Measurements from ENCODE around the gene FETUB. TPM values are rescaled to one million over a fixed set of nuclear protein-coding genes. Genes with fewer than 3 reads are reported as not detected.

The FETUB gene
- total and polyA plus RNA-seq, 2 of the 8 experiments (the other 6 are each of a cell fraction or from before 2014, with no cell fraction given) = 0.15 TPM; not detected in 1

- TF ChIP-seq ZNF274 (IDR thresholded peaks at IDR 0.05; ENCODE audit: borderline replicate concordance, extremely low read depth, low read length) = no peak
- TF ChIP-seq HDAC2 (IDR thresholded peaks at IDR 0.05; ENCODE audit: borderline replicate concordance in 1 of 2, low read depth in 2 of 2, low read length in 2 of 2) = no peak
- no peak for TF ChIP-seq TAF1 (IDR thresholded peaks at IDR 0.05; ENCODE audit: low read depth, low read length)
- TF ChIP-seq NANOG (IDR thresholded peaks at IDR 0.05; ENCODE audit: insufficient read depth, low read depth, low read length, poor library complexity, severe bottlenecking) = no peak
- TF ChIP-seq GABPA (IDR thresholded peaks at IDR 0.05; ENCODE audit: borderline replicate concordance, insufficient read depth, low read length) = no peak
- no peak for TF ChIP-seq CREB1 (IDR thresholded peaks at IDR 0.05)
- no peak for TF ChIP-seq JUN (IDR thresholded peaks at IDR 0.05; ENCODE audit: low read depth, low read length)
- TF ChIP-seq CHD2 (IDR thresholded peaks at IDR 0.05; ENCODE audit: low read length) = no peak
- no peak for TF ChIP-seq GTF2F1 (IDR thresholded peaks at IDR 0.05; ENCODE audit: borderline replicate concordance, low read depth, low read length)
These were observed 9.1 kb upstream of the FETUB start (continued) for GRCh38 chr3:186630950-186631641.
